Subcutaneous abdominal adipose tissue (tissue), 5 donors: Measurements from ENCODE around the gene LACRT.

Experiments
- H3K27ac ChIP-seq: one replicate; pipeline ENCODE4 v1.7.0; 2013; ENCODE audit warnings: low read depth, mild to moderate bottlenecking, inconsistent platforms, low read length, moderate library complexity
- H3K27me3 ChIP-seq, 5 donors: one replicate each; pipeline ENCODE4 v1.7.0; 2013; ENCODE audit warnings: low read length in 5 of 5, inconsistent platforms in 1 of 5; ENCODE audit not compliant: control insufficient read depth in 5 of 5, insufficient read depth in 4 of 5
- H3K36me3 ChIP-seq, 5 donors: one replicate each; pipeline ENCODE4 v1.7.0; 2013; ENCODE audit warnings: low read length in 5 of 5; ENCODE audit not compliant: control insufficient read depth in 5 of 5, insufficient read depth in 5 of 5
- H3K4me1 ChIP-seq, 5 donors: one replicate each; pipeline ENCODE4 v1.7.0; 2013; ENCODE audit warnings: low read length in 5 of 5, mild to moderate bottlenecking in 3 of 5, moderate library complexity in 1 of 5; ENCODE audit not compliant: control insufficient read depth in 5 of 5, insufficient read depth in 5 of 5
- H3K4me3 ChIP-seq, 5 donors: one replicate each; pipeline ENCODE4 v1.7.0; 2013; ENCODE audit warnings: low read length in 5 of 5, low read depth in 1 of 5
- H3K9ac ChIP-seq, 5 donors: one replicate each; pipeline ENCODE4 v1.7.0; 2013; ENCODE audit warnings: low read length in 5 of 5, mild to moderate bottlenecking in 4 of 5, moderate library complexity in 3 of 5
- H3K9me3 ChIP-seq, 5 donors: one replicate each; pipeline ENCODE4 v1.7.0; 2013; ENCODE audit warnings: low read length in 5 of 5; ENCODE audit not compliant: control insufficient read depth in 5 of 5
- donor health status: healthy.
- donor health status: healthy.
- donor health status: healthy.
- donor health status: healthy.
- donor health status: healthy.

LACRT gene

DNA sequence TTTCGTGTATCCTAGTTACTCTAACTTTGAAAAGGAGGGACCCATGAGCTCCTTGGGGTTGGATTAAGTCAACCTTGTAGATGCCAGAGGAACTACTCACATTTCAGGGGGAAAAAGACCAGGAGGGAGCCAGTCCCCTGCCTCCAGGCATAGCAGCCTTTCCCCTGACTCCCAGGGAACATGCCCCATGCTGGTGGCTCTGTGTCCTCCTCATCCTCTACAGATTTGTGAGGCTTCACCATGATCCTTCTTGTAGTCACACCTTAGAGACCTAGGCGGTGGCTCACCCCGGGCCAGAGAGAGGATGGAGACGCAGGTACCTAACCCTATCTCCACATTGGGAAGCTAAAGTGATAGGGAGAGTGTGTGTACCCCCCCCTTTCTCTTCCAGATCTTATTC lies 30.3 kb downstream of the LACRT start:
- H3K9ac ChIP-seq: no peak overlapping the region
- no peak overlapping the region for H3K4me3 ChIP-seq
- no peaks in the 10 kb centered on the region for H3K36me3 ChIP-seq
- no peaks in the 10 kb centered on the region for H3K9me3 ChIP-seq
- H3K27ac ChIP-seq: no peak overlapping the region
- peaks cover 0 to 15% (median 13%) of the 10 kb centered on the region in 5 donors for H3K4me1 ChIP-seq
- H3K27me3 ChIP-seq: no peaks in the 10 kb centered on the region

DNA sequence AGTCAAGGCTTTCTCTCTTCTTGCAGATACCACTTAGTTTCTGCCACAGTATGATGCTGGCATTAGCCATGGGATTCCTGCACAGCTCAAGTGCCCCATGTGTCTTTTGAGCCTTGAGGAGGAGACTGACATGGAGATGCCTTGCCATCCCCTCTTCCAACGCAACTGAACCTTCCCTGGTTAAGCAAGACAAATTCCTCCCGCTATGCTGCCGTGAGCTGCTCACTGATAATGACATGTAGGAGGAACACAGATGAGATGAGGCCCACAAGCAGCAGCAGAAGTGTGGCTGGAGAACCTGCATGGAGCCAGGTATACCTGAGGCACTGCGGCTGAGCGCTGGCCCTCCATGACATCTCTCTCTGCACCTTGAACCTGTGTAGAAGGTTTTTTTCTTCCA lies 30.8 kb downstream of the LACRT start:
- Histone ChIP-seq H3K27me3 (no peaks in the 10 kb centered on the region), H3K9ac (no peak overlapping the region), H3K9me3 (no peaks in the 10 kb centered on the region), H3K4me3 (no peak overlapping the region), H3K27ac (no peak overlapping the region), H3K4me1 (peaks cover 0 to 15% (median 13%) of the 10 kb centered on the region in 5 donors), H3K36me3 (no peaks in the 10 kb centered on the region)

DNA sequence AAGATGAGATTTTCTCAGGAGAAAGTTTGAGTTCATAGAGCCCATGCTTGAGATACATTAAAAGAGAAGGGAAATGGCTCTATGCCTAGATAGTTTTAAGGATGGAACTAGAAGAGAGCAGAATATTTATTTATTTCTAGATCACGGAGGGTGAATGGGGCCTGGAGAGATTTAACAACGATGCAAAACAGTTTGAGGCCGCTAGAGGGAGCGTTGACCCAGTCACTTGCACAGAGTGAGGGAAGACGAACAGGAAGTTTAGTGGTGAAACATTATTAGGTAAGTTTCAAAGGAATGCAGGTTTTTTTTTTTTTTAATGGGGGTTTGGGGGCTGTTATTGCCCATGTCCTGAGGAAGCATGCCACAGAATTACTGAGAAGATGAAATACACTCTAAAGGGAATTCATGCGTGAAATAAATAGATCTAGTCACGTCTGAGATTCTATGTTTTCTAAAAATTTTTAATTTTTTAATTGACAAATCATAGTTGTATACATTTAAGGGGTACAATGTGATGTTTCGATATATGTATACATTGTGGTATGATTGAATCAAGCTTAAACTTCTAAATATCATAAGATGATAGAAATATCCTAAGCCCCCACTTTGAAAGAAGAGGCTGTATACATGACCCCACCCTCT lies 31.4 kb downstream of the LACRT start:
- Histone ChIP-seq H3K36me3 (no peaks in the 10 kb centered on the region), H3K9me3 (no peaks in the 10 kb centered on the region), H3K27ac (peak overlapping the region; percentile 58), H3K4me3 (no peak overlapping the region), H3K9ac (peak overlapping the region in 1 of 5 donors; percentile 58), H3K27me3 (no peaks in the 10 kb centered on the region), H3K4me1 (peaks cover 0 to 15% (median 13%) of the 10 kb centered on the region in 5 donors)

DNA sequence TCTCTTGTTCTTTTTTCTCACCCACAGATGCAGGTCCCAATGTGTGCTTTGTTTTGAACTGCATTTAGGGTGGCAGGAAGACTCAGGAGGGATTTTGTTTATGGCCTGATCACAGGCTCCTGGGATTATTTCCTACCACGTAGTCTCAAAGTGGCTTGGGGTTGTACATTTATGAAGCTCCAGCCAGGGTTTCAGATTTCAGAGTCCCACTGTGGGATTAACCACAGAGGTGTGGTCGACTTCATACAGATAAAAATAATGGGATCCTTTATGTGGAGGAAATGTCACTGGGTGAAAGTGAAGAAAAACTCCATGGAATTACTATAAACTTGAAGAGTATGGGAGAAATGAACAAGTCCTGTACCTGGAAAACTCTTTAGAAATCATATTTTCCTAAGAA lies 32.0 kb downstream of the LACRT start:
- Histone ChIP-seq H3K9me3 (no peaks in the 10 kb centered on the region), H3K27ac (peak overlapping the region; percentile 58), H3K27me3 (no peaks in the 10 kb centered on the region), H3K4me3 (no peak overlapping the region), H3K4me1 (peaks cover 0 to 15% (median 13%) of the 10 kb centered on the region in 5 donors), H3K36me3 (no peaks in the 10 kb centered on the region), H3K9ac (peak overlapping the region in 2 of 5 donors; percentile 43 to 58)

DNA sequence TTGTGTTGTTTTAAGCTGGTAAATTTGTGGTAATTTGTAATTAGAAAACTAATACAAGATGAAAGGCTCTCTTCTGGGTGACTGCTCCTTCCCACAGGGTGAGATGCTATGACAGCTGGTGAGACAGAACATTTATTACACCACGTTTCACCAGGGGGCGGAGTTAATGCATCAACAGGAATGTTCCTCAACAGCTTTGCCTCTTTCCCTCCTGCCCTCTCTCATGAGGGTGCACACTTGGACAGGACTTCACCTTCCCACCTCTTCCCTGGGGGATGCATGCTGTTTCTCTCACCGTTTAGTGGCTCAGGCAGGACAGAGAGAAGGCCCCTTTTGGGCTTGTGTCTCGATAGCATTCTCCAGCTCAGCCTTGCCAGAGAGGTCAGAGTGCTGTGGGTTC lies 32.9 kb downstream of the LACRT start:
- H3K9ac ChIP-seq: no peak overlapping the region
- H3K36me3 ChIP-seq: no peaks in the 10 kb centered on the region
- peaks cover 0 to 15% (median 13%) of the 10 kb centered on the region in 5 donors for H3K4me1 ChIP-seq
- no peaks in the 10 kb centered on the region for H3K27me3 ChIP-seq
- no peaks in the 10 kb centered on the region for H3K9me3 ChIP-seq
- H3K27ac ChIP-seq: peak overlapping the region; percentile 58
- H3K4me3 ChIP-seq: peak overlapping the region in 1 of 5 donors; percentile 11

DNA sequence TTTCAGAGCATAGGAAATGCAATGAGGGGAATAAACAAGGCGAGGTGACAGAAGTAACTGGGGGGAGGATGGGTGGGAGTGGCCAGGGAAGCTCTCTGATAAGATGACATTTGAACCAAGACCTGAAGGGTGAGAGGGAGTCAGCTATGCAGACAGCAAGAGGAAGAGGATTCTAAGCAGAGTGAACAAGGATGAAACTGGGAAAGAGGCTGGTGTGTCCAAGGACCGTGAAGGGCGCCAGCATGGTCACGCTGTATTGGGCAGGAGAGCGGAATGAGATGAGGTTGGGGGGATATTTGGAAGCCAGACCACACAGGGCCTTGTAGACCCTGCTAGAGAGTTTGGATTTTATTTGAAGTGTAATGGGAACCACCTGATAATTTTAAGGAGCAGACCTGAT lies 35.7 kb downstream of the LACRT start:
- no peaks in the 10 kb centered on the region for H3K9me3 ChIP-seq
- H3K4me3 ChIP-seq: no peak overlapping the region
- H3K27ac ChIP-seq: no peak overlapping the region
- no peak overlapping the region for H3K9ac ChIP-seq
- no peaks in the 10 kb centered on the region for H3K27me3 ChIP-seq
- no peaks in the 10 kb centered on the region for H3K36me3 ChIP-seq
- peaks cover 0 to 15% (median 13%) of the 10 kb centered on the region in 5 donors for H3K4me1 ChIP-seq

DNA sequence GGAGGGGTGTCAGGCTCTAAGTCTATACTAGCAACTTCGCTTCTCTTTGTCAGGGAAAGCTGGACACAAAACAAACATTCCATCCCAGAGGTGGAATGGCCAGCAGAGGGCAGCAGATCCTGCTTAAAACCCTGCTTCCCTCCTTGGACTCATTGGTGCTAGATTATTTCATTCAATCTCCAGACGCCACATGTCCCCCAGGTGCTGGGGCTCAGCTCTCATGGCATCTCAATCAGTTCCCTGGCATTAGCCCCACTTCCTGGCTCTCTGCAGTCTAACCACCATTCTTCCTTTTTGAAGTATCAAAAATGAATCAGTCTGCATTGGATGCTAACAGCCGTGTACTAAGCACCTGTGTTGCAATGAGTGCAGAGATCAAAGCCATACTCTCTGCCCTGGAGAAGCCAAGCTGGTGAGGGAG lies 38.2 kb downstream of the LACRT start:
- H3K4me3 ChIP-seq: no peak overlapping the region
- H3K9me3 ChIP-seq: no peaks in the 10 kb centered on the region
- H3K27me3 ChIP-seq: no peaks in the 10 kb centered on the region
- H3K9ac ChIP-seq: no peak overlapping the region
- H3K36me3 ChIP-seq: no peaks in the 10 kb centered on the region
- H3K27ac ChIP-seq: no peak overlapping the region
- H3K4me1 ChIP-seq: peaks cover 0 to 10% (median 5%) of the 10 kb centered on the region in 5 donors

DNA sequence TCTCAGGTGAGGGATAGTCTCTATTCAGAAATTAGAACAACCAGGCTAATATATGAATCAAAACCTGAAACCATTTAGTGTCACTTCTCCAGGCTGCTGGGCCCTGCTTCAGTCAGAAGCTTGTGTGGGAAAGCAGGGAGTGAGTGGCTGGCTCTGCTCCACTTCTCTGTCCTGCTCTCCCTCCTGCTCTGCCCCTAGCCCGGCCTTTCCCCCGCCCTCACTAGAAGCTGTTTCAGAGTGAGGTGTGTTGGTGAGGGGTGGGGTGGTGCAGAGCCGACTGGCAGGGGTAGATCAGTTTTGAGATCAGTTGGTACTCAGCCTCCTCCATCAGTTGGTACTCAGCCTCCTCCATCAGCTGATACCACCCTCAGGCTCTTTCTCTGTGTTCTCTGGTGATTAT lies 39.2 kb downstream of the LACRT start:
- Histone ChIP-seq H3K27ac (no peak overlapping the region), H3K4me1 (peaks cover 2 to 20% (median 15%) of the 10 kb centered on the region in 5 donors), H3K9ac (no peak overlapping the region), H3K4me3 (no peak overlapping the region), H3K36me3 (no peaks in the 10 kb centered on the region), H3K9me3 (no peaks in the 10 kb centered on the region), H3K27me3 (peaks cover 0 to 2% (median 0%) of the 10 kb centered on the region in 5 donors)

DNA sequence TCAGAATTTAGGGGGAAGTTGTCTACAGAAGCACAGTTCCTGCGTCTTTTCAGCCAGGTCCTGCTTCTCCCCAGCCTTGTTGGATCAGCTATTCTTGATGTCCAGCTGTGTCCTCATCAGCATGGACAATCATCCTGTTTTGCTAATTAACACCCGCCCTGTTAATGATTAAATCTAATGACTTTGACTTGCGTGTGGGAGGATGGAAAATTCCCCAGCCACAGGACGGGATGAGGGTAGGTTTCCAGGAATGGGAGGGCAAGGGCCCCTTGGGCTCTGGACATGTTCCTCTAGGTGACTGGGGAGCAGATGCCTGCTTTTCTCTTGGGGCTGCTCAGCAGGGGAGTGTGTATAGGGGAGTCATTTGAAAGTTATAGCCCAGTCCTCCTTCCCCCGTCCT lies 41.0 kb downstream of the LACRT start:
- Histone ChIP-seq H3K27ac (no peak overlapping the region), H3K4me1 (peaks cover 2 to 37% (median 26%) of the 10 kb centered on the region in 5 donors), H3K9me3 (no peaks in the 10 kb centered on the region), H3K36me3 (no peaks in the 10 kb centered on the region), H3K4me3 (no peak overlapping the region), H3K9ac (no peak overlapping the region), H3K27me3 (peaks cover 0 to 10% (median 4%) of the 10 kb centered on the region in 5 donors)

DNA sequence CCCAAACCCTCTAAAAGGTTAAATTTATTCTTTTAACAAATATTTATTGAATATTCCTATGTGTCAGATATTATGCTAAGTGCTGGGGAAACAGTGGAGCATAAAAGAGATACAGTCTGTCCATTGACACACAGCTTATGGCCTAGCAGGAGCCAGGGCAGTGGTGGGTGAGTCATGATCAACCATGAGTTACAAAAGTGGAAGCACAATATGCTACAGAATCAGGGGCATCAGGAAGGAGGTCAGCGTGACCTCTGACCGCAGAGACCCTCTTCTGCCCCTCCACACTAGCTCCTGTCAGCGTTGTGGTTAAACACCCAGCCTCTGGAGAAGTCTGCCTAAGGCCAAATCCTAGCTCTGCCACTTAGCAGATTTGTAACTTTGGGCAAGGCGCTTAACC lies 41.6 kb downstream of the LACRT start:
- no peaks in the 10 kb centered on the region for H3K9me3 ChIP-seq
- peaks cover 0 to 11% (median 5%) of the 10 kb centered on the region in 5 donors for H3K27me3 ChIP-seq
- peaks cover 2 to 39% (median 30%) of the 10 kb centered on the region in 5 donors for H3K4me1 ChIP-seq
- no peak overlapping the region for H3K4me3 ChIP-seq
- H3K27ac ChIP-seq: no peak overlapping the region
- no peaks in the 10 kb centered on the region for H3K36me3 ChIP-seq
- H3K9ac ChIP-seq: no peak overlapping the region
